ENCODE results near the gene RBM17. TPM values are rescaled to one million over a fixed set of nuclear protein-coding genes. Genes with fewer than 3 reads are reported as not detected.
"Not testable (repeated sequence)": the region's sequence is repeated elsewhere in the genome, so short reads cannot be mapped to it uniquely, and the experiment has no call there.

Gene RBM17
- total RNA-seq, 1 experiment from 2014 or later = 28.4 TPM

GRCh38 chr10:6101181-6101580 is 12.3 kb downstream of the RBM17 start:
- H3K79me2 ChIP-seq (ENCODE audit: low read length) = peaks cover 18% of the 10 kb centered on the region
- H3K9me3 ChIP-seq (ENCODE audit: low read length) = no peaks in the 10 kb centered on the region
- H3K4me2 ChIP-seq (ENCODE audit: low read length) = no peak overlapping the region
- ATAC-seq = no peak
- H3F3A ChIP-seq (ENCODE audit: low read length, unreplicated experiment) = no peaks in the 10 kb centered on the region
- H2AFZ ChIP-seq (ENCODE audit: low read length) = no peak overlapping the region
- TF ChIP-seq EZH2phosphoT487 (IDR thresholded peaks at IDR 0.05; ENCODE audit: borderline replicate concordance, low read length) = no peak
- no peak for TF ChIP-seq EZH2 (IDR thresholded peaks at IDR 0.05; ENCODE audit: low read length, unreplicated experiment)
- TF ChIP-seq CTCF (conservative IDR thresholded peaks at IDR 0.05; ENCODE audit: low read depth, low read length) = no peak
- H3K4me3 ChIP-seq (ENCODE audit: low read length) = no peak overlapping the region
- H3K9ac ChIP-seq (ENCODE audit: low read length) = no peak overlapping the region
- ChIA-PET POLR2A (ENCODE audit: unreplicated experiment) (no interaction called here), CTCF (interaction anchor here (0.6 kb wide), 1 partner anchor 182 kb away, joined by 3 read pairs; no protein-coding TSS in a partner anchor)
- no peak for DNase-seq
- no peaks in the 10 kb centered on the region; the same call in 1 of the 2 replicates for H4K20me1 ChIP-seq (ENCODE audit: low read length)
- BruUV-seq (replicated peaks) = no TSS peak
- H3K27me3 ChIP-seq (ENCODE audit: low read length) = no peaks in the 10 kb centered on the region
- H3K4me1 ChIP-seq (ENCODE audit: insufficient read depth, low read length) = no peaks in the 10 kb centered on the region
- intact Hi-C loops (cut with micrococcal nuclease) = no loop called here
- H3K27ac ChIP-seq (ENCODE audit: low read length) = no peak overlapping the region
- H3K36me3 ChIP-seq (ENCODE audit: low read depth, low read length) = peaks cover 3% of the 10 kb centered on the region; the same call in 1 of the 2 replicates
- H3K9me2 ChIP-seq (replicated peaks; ENCODE audit: low read length) = no peaks in the 10 kb centered on the region

- intact Hi-C loops (cut with micrococcal nuclease) = no loop called here
- Histone ChIP-seq H3K9ac (ENCODE audit: low read length) (no peak overlapping the region), H3K4me3 (ENCODE audit: low read length) (no peak overlapping the region), H2AFZ (ENCODE audit: low read length) (no peak overlapping the region), H3K4me1 (ENCODE audit: insufficient read depth, low read length) (no peaks in the 10 kb centered on the region), H4K20me1 (ENCODE audit: low read length) (no peaks in the 10 kb centered on the region), H3F3A (ENCODE audit: low read length, unreplicated experiment) (no peaks in the 10 kb centered on the region), H3K9me2 (replicated peaks; ENCODE audit: low read length) (no peaks in the 10 kb centered on the region), H3K27ac (ENCODE audit: low read length) (no peak overlapping the region), H3K27me3 (ENCODE audit: low read length) (no peaks in the 10 kb centered on the region), H3K79me2 (ENCODE audit: low read length) (peaks cover 9% of the 10 kb centered on the region), H3K9me3 (ENCODE audit: low read length) (no peaks in the 10 kb centered on the region), H3K36me3 (ENCODE audit: low read depth, low read length) (peaks cover 6% of the 10 kb centered on the region; the same call in 1 of the 2 replicates), H3K4me2 (ENCODE audit: low read length) (no peak overlapping the region)
- DNase-seq (no peak), ATAC-seq (no peak)
- ChIA-PET POLR2A (ENCODE audit: unreplicated experiment) (no interaction called here), CTCF (no interaction called here)
- TF ChIP-seq EZH2 (IDR thresholded peaks at IDR 0.05; ENCODE audit: low read length, unreplicated experiment) (no peak), EZH2phosphoT487 (IDR thresholded peaks at IDR 0.05; ENCODE audit: borderline replicate concordance, low read length) (no peak), CTCF (conservative IDR thresholded peaks at IDR 0.05; ENCODE audit: low read depth, low read length) (no peak)
- BruUV-seq (replicated peaks) = no TSS peak
Measured at GRCh38 chr10:6102128-6102527, 13.3 kb downstream of the RBM17 start.

GRCh38 chr10:6103591-6103990 is 14.8 kb downstream of the RBM17 start:
- H3F3A ChIP-seq (ENCODE audit: low read length, unreplicated experiment) = no peaks in the 10 kb centered on the region
- no peaks in the 10 kb centered on the region for H3K9me3 ChIP-seq (ENCODE audit: low read length)
- H4K20me1 ChIP-seq (ENCODE audit: low read length) = no peaks in the 10 kb centered on the region
- H2AFZ ChIP-seq (ENCODE audit: low read length) = no peak overlapping the region
- H3K9ac ChIP-seq (ENCODE audit: low read length) = no peak overlapping the region
- peaks cover 5% of the 10 kb centered on the region for H3K4me1 ChIP-seq (ENCODE audit: insufficient read depth, low read length)
- no peak overlapping the region for H3K4me2 ChIP-seq (ENCODE audit: low read length)
- intact Hi-C loops (cut with micrococcal nuclease) = no loop called here
- BruUV-seq (replicated peaks) = no TSS peak
- ChIA-PET POLR2A (ENCODE audit: unreplicated experiment) (no interaction called here), CTCF (no interaction called here)
- H3K9me2 ChIP-seq (replicated peaks; ENCODE audit: low read length) = no peaks in the 10 kb centered on the region
- no peak overlapping the region for H3K27ac ChIP-seq (ENCODE audit: low read length)
- no peak overlapping the region for H3K4me3 ChIP-seq (ENCODE audit: low read length)
- peaks cover 6% of the 10 kb centered on the region; the same call in 1 of the 2 replicates for H3K36me3 ChIP-seq (ENCODE audit: low read depth, low read length)
- TF ChIP-seq CTCF (conservative IDR thresholded peaks at IDR 0.05; ENCODE audit: low read depth, low read length) (no peak), EZH2phosphoT487 (IDR thresholded peaks at IDR 0.05; ENCODE audit: borderline replicate concordance, low read length) (no peak), EZH2 (IDR thresholded peaks at IDR 0.05; ENCODE audit: low read length, unreplicated experiment) (no peak)
- ATAC-seq (no peak), DNase-seq (no peak)
- H3K27me3 ChIP-seq (ENCODE audit: low read length) = no peaks in the 10 kb centered on the region
- H3K79me2 ChIP-seq (ENCODE audit: low read length) = 0 out of 2 replicates have a peak, but pooled peaks cover 4% of the 10 kb centered on the region

- CTCF ChIA-PET; H3K27me3 ChIP-seq (ENCODE audit: low read length); H2AFZ ChIP-seq (ENCODE audit: low read length); H3K4me3 ChIP-seq (ENCODE audit: low read length); H4K20me1 ChIP-seq (ENCODE audit: low read length); DNase-seq; H3K79me2 ChIP-seq (ENCODE audit: low read length); H3K4me2 ChIP-seq (ENCODE audit: low read length); H3F3A ChIP-seq (ENCODE audit: low read length, unreplicated experiment); BruUV-seq (replicated peaks); POLR2A ChIA-PET (ENCODE audit: unreplicated experiment); H3K9me2 ChIP-seq (replicated peaks; ENCODE audit: low read length); H3K27ac ChIP-seq (ENCODE audit: low read length); intact Hi-C loops (cut with micrococcal nuclease); ATAC-seq; H3K9me3 ChIP-seq (ENCODE audit: low read length); H3K9ac ChIP-seq (ENCODE audit: low read length): not testable (repeated sequence)
- Histone ChIP-seq H3K36me3 (ENCODE audit: low read depth, low read length) (peaks cover 21% of the 10 kb centered on the region; the same call in 1 of the 2 replicates), H3K4me1 (ENCODE audit: insufficient read depth, low read length) (peaks cover 27% of the 10 kb centered on the region)
Measured at GRCh38 chr10:6107616-6108015, 18.8 kb downstream of the RBM17 start.

Measured in PC-3 (cell line).